OCI-M2 (cell line): ENCODE data around the gene CAPG.

ENCODE experiments used
- DNase-seq: peaks from one replicate; lab custom pipeline; 2025; ENCODE audit not compliant: unreplicated experiment; lab: John Stamatoyannopoulos, UW

The CAPG gene

DNA sequence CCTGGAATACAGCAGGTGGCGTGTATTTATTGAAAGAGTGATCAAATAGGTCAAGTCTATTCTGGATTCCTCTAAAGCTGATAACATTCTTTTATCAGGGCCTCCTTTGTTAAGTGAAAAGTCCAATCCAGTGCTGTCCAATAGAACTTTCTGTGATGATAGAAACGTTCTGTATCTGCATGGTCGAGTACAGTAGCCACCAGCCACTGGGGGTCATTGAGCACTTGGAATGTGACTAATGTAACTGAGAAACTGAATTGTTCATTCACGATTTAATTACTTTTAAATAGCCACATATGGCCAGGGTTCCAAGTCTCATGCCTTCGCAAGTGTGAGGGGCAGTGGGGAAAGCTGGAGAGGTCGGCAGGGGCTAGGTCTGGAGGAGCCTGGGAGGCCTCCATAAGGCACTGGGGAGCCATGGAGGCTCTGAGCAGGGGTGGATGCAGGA lies 28.9 kb upstream of the CAPG start:
- no peak for DNase-seq

DNA sequence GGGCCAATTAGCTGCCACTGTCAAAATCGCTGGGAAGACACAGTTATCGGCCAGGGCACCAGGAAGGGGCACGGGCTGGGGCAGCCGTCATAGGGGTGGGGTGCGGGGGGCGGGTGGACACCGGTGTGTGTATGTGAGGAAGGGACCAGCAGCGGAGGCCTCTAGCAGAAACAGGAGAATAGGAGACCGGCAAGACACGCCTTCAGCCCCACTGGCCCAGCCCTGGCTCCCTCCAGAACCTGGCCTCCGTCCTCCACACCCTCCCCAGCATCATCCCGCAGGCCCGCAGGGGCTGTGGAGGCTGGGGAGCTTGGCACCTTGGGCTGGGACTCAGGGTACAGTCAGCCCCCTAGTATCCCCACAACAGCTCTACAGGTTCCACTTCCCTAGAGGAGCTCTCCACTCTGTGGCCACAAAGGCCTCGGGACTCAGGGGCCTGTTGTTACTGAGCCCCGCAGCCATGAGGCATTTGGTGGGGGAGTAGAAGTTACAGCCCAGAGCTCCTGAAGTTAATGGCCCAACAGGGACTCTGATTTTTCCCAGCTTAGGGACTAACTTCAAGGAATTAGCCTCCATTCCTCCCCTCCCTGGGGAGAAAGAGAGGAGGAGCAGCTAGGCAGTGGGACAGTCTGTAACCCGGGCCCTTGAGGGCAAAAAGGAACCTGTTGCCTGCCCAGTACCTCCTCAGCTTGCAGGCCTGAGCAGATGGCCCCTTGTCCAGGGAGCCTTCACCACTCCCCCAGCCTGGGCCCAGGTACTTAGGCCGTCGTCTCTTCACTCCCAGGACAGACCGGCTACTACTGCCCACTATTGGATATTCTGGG lies 28.2 kb upstream of the CAPG start:
- no peak for DNase-seq

DNA sequence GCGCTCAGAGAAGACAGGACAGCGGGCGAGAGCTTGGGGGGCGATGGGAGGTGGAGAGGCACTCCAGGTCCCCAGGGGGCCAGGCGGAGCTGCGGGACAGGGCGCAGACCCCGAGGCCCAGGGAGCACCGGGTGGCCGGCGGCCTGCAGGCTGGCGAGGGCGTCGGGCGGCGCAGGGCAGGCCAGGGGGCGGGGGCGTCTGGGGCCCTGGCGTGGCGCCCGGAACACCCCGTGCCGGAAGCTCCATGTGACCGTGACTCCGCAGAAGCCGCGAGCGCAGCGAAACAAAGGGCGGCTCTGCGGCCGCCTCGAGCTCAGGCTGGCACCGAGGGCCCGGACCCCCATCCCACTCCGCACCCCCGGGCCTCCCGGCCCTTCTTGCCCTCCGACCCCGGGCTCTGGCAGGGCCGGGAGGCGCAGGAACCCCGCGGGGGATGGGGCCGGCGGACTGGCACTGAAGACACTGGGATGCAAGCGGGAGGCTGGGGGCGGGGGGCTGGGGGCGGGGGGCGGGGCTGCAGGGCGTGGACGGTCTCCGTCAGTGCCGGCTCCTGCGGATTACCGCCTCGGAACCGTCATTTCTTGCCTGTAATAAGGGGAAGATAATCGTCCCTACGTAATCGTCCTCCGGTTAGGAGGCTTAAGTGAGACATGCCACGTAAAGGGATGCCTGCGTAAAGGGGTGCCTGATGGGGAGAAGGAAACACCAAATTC lies 27.5 kb upstream of the CAPG start:
- no peak for DNase-seq

DNA sequence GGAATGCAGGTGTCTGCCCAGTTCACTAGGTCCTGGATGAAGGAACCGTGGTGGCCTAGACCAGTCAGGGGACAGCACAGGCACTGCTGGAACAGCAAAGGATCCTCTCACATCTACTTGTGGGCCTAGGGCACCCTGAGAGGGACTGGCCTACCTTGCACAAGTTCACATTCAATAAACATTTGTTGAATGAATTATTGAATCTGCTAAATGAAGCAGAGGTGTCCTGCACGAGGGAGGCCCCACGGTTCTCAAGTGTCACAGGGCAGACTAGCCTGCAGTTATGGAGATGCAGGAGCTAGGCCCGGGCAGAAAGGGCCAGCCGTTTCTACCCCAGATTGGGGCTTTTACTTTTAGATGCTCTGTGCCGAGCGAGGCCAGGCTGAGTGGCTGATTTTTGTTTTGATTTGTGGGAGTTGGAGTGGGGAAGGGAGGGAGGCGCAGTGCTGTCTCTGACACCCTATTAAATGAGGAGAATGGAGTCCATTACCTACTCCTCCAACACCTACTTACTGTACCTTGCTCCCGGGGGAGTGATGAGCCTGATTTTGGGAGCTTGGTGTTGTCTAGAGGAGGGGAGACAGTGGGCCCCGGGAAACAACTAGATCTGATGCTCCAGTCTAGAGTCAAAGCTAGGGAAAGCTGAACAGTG lies 26.8 kb upstream of the CAPG start:
- DNase-seq = no peak

DNA sequence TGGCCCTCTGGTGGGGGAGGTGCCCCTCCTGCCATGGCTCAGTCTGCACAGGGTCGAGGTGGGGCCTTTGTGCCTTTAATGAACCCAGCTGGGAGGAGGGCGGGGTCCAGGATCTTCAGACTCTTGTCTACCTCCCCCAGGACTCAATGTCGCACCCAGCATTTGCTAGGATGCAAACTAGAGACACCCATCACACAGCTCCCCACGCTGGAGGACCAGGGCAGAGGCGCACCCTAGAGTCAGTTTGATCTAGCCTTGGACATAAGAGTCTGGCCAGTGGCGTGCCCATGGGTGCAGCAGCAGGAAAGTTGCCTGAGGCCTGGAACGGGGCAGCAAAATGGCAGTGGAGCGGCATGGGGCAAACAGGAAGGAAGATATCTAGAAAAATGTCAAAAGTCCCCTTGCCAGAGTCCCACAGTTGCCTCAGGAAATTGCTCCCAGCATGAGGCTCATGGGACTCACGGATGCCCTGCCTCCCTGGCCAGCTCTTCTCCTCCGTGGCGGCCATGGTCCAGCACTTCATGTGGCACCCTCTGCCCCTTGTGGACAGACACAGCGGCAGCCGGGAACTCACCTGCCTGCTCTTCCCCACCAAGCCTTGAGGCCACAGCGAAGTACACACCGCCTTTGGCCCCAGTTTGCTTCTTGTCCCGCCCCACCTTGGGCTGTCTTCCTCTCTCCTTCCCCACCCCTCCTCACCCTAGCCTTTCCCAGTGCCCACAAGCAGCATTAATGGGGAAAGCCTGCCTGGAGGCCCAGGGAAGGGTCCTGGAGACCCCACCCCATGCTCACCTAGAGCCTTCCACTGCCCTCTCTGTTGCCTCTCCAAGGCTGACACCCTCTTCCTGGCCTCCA lies 26.0 kb upstream of the CAPG start:
- DNase-seq = no peak

DNA sequence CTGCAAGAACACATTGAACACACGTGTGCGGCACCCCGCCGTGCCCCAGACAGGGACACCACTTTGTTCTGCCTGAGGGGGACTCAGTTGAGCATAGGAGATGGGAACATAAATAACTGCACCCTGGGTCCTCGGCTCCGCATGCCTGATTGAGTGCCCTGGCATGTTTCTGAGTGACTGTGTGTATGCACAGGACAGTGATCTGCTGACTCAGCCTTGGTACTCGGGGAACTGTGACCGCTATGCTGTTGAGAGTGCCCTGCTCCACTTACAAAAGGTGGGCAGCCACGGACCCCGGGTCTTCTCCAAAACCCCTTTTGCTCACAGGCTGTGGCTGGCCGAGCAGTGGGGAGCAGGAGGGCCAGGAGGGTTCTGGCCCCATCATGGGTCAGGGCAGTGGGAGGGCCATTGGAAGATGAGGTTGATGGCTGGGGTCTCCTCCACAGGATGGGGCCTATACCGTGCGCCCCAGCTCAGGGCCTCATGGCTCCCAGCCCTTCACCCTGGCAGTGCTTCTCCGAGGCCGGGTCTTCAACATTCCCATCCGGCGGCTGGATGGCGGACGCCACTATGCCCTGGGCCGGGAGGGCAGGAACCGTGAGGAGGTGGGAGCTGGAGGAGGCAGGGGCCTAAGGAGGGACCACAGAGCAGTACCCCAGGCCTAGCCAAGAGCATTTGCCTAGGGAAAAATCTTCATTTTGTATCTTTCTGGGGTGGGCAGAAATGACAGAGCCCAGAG lies 25.2 kb upstream of the CAPG start:
- no peak for DNase-seq

DNA sequence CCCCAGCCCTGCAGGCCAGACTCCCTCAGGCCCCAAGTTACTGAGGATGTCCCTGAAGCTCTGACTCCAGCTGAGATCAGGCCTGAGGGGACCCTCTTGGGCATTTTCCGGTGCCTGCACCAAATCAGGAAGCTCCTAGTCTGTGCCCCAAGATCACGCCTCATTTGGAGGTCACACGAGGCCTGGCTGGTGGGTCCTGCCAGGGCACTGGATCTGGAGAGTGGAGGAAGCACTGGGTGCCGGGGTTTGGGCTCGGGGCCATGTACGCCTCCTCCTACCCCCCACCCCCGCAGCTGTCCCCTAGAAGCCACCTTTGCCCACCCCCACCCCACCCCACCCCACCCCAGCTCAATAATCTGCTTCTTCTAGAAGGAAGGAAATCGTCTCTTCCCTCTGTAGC lies 24.5 kb upstream of the CAPG start:
- no peak for DNase-seq

DNA sequence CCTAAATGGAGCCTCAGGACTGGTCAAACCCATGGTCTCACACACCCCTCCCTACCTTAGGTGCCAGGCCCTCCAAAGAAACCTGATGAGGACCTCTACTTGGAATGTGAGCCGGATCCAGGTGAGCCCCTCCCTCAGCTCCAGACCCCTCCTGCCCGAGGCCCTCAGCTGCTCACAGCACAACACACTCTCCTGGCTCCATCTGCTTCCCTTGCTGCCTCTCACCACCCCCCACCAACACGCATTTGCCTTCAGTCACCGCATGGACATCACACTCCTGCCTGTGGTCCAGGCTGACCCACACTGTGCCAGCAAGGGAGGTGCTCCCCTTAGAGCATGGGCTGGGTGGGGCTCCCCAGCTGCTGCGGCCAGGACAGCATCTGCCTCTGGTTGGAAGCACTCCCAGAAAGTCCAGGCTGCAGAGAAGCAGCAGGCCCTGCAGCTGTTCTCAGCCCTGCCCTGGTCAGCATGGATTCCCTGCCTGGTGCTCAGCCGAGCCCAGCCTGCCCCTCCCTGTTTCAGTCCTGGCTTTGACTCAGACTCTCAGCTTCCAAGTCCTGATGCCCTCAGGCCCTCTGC lies 23.4 kb upstream of the CAPG start:
- DNase-seq = no peak

DNA sequence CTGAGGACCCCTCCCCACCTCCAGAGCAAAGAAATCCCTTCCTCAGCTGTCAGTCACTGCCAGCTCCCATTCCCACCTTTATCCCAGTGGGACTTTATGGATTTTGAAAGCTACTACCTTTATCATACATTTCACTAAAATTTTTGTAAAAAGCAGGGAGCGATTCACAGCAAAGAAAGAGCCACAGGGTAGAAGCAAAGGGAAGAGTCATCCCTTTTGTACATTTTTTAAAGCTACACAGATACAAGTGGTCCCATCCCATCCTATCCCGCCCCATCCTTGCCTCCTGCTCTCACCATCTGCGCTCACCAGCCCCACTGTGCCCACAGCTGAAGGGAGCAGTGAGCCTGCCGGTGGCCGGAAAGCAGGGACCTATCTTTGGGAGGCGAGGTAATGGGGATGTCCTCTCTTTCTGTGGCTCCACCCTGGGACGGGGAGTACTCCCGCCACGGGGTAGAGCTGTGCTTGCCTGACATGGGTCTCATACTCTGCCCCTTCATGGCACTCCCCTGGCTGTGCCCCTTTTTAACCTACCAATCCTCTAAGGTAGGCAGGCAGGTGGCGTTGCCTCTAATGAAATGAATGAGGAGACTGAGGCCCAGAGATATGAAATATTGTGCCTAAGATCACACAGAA lies 21.5 kb upstream of the CAPG start:
- no peak for DNase-seq

DNA sequence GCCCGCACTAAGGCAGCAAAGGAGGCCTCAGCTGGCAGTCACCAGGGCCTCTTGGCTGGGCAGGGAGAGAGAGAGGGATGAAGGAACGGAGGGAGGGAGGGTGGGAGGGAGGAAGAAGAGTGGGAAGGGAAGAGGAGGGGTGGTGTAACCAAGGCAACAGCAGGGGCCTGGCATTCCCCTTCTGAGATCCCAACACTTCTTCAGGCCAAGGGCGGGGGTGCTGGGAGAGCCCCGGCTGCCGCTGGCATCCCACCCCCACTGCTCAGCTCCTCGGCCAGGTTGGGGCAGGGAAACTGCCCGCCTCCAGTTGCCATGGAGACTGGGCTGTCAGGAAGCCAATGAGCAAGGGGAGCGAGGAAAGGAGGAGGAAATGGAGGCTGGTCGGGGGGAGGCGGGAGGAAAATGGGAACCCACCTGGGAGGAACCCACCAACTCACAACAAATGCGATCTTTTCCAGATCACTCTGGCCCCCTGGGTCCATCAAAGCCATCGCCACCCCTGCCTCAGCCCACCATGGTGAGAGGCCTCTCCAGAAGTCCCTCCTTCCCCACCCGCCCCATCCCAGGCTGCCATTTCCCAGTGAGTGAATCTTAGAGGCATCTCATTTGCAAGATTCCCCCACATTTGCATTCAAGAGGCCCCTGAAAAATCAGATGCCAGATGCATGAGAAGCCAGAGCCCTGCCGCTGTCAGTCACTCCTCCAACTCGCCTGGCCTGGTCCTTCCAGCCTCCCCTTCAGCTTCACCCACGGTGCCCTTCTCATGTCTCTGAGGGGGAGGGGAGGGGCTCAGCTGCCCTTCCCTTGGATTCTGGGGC lies 20.8 kb upstream of the CAPG start:
- DNase-seq = no peak

DNA sequence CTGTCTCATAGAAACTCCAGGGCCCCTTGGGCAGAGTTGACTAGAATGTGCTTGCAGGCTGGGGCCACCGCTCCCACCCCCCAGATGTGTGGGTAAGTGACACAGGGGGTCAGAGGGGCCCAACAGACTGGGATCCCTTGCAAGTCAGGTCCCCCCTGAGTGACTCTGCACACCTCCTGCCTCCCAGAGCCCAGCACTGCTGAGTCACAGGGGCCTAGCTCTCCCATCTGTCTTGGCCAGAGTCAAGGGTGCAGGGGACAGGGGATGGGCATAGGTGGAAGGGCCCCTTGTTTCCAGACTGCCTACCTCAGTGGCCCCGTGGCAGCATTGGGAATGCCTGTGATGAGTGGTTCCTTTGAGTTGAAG lies 19.7 kb upstream of the CAPG start:
- no peak for DNase-seq

DNA sequence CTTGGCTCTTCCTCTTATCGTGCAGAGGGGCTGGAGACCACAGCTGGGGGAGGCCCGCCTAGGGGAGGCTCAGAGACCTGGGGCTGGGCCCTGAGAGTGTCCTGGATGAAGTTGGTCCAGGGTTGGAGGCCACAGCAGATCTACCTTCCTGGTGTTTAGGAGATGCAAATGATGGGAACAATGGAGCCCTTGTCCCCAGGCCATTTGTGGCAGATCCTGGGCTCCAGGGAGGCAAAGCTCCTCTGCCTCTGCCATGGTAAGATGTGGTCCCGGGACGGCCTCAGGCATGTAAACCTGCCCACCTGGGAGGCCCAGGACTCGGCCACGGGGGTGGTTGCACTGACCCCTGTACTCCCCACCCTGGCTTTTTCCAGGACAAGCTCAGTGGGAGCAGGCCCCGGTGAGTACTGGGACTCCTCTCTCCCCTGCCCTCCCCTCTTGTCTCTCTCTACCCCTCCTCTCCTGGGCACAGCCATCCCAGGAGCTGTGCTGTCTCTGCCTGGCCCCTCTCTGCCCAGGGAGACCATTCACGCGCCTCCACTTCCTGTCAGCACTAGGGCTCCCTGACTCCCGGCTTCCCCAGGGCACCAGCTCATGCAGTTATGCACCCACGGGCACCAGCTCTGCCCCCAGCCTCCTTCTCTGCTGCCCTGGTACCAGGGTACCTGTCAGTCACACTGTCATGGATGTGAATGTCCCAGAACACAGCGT lies 19.2 kb upstream of the CAPG start:
- DNase-seq = no peak

DNA sequence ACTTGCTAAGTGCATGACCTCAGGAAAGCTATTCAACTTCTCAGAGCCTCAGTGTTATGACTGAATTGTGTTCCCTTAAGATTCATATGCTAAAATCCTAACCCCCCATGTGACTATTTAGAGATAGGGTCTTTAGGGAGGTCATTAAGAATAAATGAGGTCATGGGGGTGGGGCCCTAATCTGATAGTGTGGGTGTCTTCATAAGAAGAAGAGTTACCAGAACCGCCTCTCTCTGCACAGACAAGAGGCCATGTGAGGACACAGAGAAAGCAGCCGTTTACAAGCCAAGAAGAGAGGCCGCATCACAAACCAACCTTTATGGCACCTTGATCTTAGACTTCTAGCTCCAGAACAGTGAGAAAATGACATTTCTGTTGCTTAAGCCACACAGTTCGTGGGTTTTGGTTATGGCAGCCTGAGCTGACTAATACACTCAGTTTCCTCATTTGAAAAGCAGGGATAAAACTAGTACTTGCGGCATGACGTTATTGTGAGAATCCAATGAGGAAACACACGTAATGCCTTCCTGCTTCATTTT lies 18.2 kb upstream of the CAPG start:
- no peak for DNase-seq

DNA sequence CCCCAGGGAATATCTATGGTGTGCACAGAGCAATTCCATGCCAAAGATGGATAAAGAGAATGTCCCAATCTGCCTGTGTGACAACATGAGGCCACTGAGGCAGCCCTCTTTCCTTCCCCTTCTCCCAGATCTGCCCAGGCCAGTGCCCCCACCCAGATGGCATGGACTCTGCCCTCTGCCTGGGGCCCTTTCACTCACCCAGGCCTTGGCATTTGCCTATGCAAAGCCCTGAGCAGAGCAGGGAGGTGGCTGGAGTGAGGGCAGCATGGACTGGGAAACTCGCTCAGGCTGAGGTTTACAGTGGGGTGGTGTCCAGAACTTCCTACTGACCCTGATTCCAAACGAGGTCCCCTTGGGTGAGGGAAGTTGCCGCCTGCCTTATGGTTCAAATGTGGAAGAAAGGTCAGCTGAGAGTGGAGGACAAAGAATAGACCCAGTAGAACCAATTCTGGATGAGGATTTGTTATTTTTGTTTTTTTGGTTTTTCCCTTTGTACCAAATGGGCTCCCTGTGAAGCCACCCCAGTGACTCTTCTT lies 17.2 kb upstream of the CAPG start:
- DNase-seq = no peak

DNA sequence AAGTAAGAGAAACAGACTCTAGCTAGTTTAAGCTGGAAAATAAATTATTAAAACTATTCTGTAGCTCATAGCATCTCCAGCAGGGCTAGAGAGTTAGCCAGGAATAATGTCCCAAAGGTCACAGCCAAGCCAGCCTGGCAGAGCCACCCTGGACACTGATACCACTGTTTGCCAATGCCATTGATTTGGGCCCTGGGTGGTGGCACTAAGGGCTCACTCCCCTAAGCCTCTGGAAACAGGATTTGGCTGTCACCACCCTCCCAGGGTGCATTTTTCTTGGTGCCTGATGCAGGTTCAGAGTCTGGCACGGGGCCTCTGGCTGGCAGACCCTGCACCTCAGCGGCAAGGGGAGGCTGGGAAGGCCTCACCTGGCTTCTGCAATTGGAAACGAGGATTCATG lies 15.4 kb upstream of the CAPG start:
- DNase-seq = no peak

DNA sequence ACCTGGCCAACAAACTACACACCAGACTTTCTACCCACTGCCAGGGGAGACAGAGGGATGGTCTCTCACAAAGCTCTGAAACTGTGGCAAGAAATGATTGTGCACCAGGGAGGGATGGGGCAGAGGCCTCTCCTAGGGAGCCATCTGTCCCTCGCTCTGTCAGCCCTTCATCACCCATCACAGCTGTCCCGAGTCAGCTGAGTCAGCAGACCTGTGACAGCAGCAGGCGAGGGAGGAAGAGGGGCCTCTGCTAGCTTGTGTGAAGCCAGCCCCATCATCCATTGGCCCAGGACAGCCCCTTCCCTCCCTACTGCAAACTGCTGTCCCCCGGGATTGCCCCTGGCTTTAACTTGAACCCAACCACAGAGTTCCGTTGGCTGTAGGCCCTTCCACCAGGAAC lies 13.4 kb upstream of the CAPG start:
- no peak for DNase-seq

DNA sequence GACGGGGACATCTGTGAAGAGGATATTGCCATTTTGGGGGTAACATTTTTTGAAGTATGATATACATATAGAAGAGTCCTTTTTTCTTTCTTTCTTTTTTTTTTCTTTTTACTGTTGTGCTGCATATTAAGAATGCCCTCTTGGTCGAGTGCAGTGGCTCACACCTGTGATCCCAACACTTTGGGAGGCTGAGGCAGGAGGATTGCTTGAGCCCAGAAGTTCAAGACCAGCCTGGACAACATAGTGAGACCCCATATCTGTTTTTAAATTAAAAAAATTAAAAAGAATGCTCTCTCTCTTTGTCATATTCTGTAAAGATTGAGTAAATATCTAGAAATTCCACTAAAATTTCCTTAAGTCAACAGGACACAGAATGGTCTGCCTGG lies 11.9 kb upstream of the CAPG start:
- DNase-seq = no peak
